ENCODE results near the gene TEAD1. TPM values are rescaled to one million over a fixed set of nuclear protein-coding genes. Genes with fewer than 3 reads are reported as not detected.

Gene TEAD1
- total RNA-seq, 4 donors from 2014 or later, result 71.5 to 109 (median 88.5) TPM

- Histone ChIP-seq H3K27me3 (no peaks in the 10 kb centered on the region), H3K4me1 (peaks cover 40 to 45% of the 10 kb centered on the region in 2 donors), H3K4me3 (replicated peaks in 1 of 3) (peak overlapping the region in 2 of 3 donors; percentile 80 to 93), H3K27ac (peak overlapping the region; percentile 87 to 99 (median 95)), H3K36me3 (no peaks in the 10 kb centered on the region), H3K9me3 (no peaks in the 10 kb centered on the region)
- TF ChIP-seq CTCF (IDR thresholded peaks at IDR 0.05) (no peak), POLR2A (IDR thresholded peaks at IDR 0.05) (peak in 1 of 2 donors; percentile 25)
- DNase-seq, result no peak
- intact Hi-C loops (cut with DNase I), result loop anchor here (10.0 kb wide), 1 partner anchor 119 kb away; no protein-coding TSS in a partner anchor
- 8 to 13% methylated on average over 11 of the region's 11 CpGs for WGBS, 2 donors
Observed at GRCh38 chr11:12675951-12676711, 1.9 kb downstream of the TEAD1 start.

- Histone ChIP-seq H3K36me3 (no peaks in the 10 kb centered on the region), H3K27ac (peak overlapping the region; percentile 87 to 99 (median 95)), H3K27me3 (no peaks in the 10 kb centered on the region), H3K9me3 (no peaks in the 10 kb centered on the region), H3K4me3 (replicated peaks in 1 of 3) (peak overlapping the region in 1 of 3 donors; percentile 7), H3K4me1 (peaks cover 50 to 55% of the 10 kb centered on the region in 2 donors)
- 27 to 42% methylated on average over 3 of the region's 3 CpGs for WGBS, 2 donors
- peak; percentile 36 to 39 for DNase-seq
- intact Hi-C loops (cut with DNase I), result loop anchor here (10.0 kb wide), 1 partner anchor 118 kb away; no protein-coding TSS in a partner anchor
- no peak for TF ChIP-seq CTCF (IDR thresholded peaks at IDR 0.05)
- peak in 1 of 2 donors; percentile 13 for TF ChIP-seq POLR2A (IDR thresholded peaks at IDR 0.05)
Observed at GRCh38 chr11:12677131-12677530, 2.9 kb downstream of the TEAD1 start.

GRCh38 chr11:12678092-12678491 is 3.9 kb downstream of the TEAD1 start:
- Histone ChIP-seq H3K4me1 (peaks cover 57 to 64% of the 10 kb centered on the region in 2 donors), H3K27ac (peak overlapping the region; percentile 3 to 99 (median 95)), H3K9me3 (no peaks in the 10 kb centered on the region), H3K36me3 (no peaks in the 10 kb centered on the region), H3K27me3 (no peaks in the 10 kb centered on the region), H3K4me3 (replicated peaks in 1 of 3) (no peak overlapping the region)
- 17 to 36% methylated on average over 3 of the region's 3 CpGs for WGBS, 2 donors
- peak in 1 of 2 donors; percentile 29 for DNase-seq
- intact Hi-C loops (cut with DNase I), result loop anchor here (10.0 kb wide), 1 partner anchor 117 kb away; no protein-coding TSS in a partner anchor
- TF ChIP-seq CTCF (IDR thresholded peaks at IDR 0.05) (no peak), POLR2A (IDR thresholded peaks at IDR 0.05) (peak in 1 of 2 donors; percentile 18)

- Histone ChIP-seq H3K36me3 (no peaks in the 10 kb centered on the region), H3K4me3 (replicated peaks in 1 of 3) (no peak overlapping the region), H3K9me3 (no peaks in the 10 kb centered on the region), H3K27ac (peak overlapping the region in 2 of 3 donors; percentile 5 to 99), H3K27me3 (no peaks in the 10 kb centered on the region), H3K4me1 (peaks cover 57 to 69% of the 10 kb centered on the region in 2 donors)
- intact Hi-C loops (cut with DNase I), result loop anchor here (10.0 kb wide), 1 partner anchor 116 kb away; no protein-coding TSS in a partner anchor
- no peak for TF ChIP-seq POLR2A (IDR thresholded peaks at IDR 0.05)
- no peak for TF ChIP-seq CTCF (IDR thresholded peaks at IDR 0.05)
- 59 to 66% methylated on average over 5 of the region's 5 CpGs for WGBS, 2 donors
- no peak for DNase-seq
Observed at GRCh38 chr11:12678991-12679390, 4.8 kb downstream of the TEAD1 start.

- Histone ChIP-seq H3K36me3 (no peaks in the 10 kb centered on the region), H3K27ac (peak overlapping the region in 1 of 3 donors; percentile 99), H3K27me3 (no peaks in the 10 kb centered on the region), H3K4me1 (peaks cover 60 to 74% of the 10 kb centered on the region in 2 donors), H3K4me3 (replicated peaks in 1 of 3) (no peak overlapping the region), H3K9me3 (no peaks in the 10 kb centered on the region)
- TF ChIP-seq POLR2A (IDR thresholded peaks at IDR 0.05) (no peak), CTCF (IDR thresholded peaks at IDR 0.05) (no peak)
- intact Hi-C loops (cut with DNase I), result loop anchor here (10.0 kb wide), 1 partner anchor 115 kb away; no protein-coding TSS in a partner anchor
- no peak for DNase-seq
Observed at GRCh38 chr11:12679471-12679870, 5.2 kb downstream of the TEAD1 start.
